ACC112 (cell line): ENCODE measurements around the gene CDYL.

Experiments used
- H2AFZ ChIP-seq: fragments of 200-600 bp; sonication (generic); one replicate; pipeline ENCODE4 v1.6.0; 2017; ENCODE audit warnings: antibody characterized with exemption, low read length; ENCODE audit not compliant: unreplicated experiment
- H3K27ac ChIP-seq: fragments of 200-600 bp; sonication (generic); 2 replicates; pipeline ENCODE4 v1.5.1; 2014; ENCODE audit warnings: low read depth, mild to moderate bottlenecking, antibody characterized with exemption, low read length, moderate library complexity
- H3K27me3 ChIP-seq: fragments of 200-600 bp; sonication (generic); 2 replicates; pipeline ENCODE4 v1.6.1; 2014; ENCODE audit warnings: mild to moderate bottlenecking, antibody characterized with exemption, low read length, moderate library complexity, mixed read lengths; ENCODE audit not compliant: insufficient read depth
- H3K36me3 ChIP-seq: fragments of 200-600 bp; sonication (generic); 2 replicates; pipeline ENCODE4 v1.6.1; 2016; ENCODE audit warnings: mild to moderate bottlenecking, antibody characterized with exemption, low read length, moderate library complexity, mixed read lengths; ENCODE audit not compliant: insufficient read depth
- H3K4me1 ChIP-seq: fragments of 200-600 bp; sonication (generic); one replicate; pipeline ENCODE4 v1.6.1; 2016; ENCODE audit warnings: low read length, mixed read lengths; ENCODE audit not compliant: insufficient read depth, unreplicated experiment, control insufficient read depth
- H3K4me3 ChIP-seq: fragments of 200-600 bp; sonication (generic); 2 replicates; pipeline ENCODE4 v1.5.1; 2014; ENCODE audit warnings: mild to moderate bottlenecking, low read depth, low read length
- H3K79me2 ChIP-seq: fragments of 200-600 bp; sonication (generic); one replicate; pipeline ENCODE4 v1.6.0; 2016; ENCODE audit warnings: low read length; ENCODE audit not compliant: control insufficient read depth, unreplicated experiment, insufficient read depth

Gene CDYL

DNA sequence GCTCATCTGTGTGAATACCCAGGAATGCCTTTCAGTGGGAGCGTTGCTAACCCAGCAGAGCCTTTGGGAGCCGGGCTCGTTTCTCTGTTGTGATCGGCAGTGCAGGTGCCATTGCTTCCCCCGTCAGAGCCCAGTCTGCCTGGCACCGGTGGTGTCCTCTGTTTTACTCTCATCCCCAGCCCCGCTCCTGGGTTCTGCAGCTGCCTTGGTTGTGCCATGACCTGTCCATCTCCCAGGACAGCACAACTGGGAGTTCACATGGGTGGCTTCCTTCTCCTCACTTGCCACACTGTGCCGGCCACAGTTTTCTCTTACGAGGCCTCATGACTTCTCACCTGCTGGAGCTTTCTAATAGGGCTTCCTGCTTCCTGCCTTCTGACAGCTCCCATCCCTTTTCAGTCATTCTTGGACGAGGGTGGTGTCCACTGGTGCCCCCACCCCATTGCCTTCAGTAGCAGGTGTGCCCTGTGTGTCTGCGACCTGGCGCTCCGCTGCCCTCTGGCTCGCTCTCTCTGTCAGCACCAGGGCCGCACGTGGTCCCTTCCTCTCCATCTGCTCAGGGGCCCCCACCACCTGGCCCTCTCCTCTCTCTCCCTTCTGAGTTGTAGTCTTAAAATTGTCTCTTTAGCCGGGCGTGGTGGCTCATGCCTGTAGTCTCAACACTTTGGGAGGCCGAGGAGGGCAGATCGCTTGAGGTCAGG, 116.7 kb downstream of the CDYL start:
- Histone ChIP-seq H3K27me3 (no peaks in the 10 kb centered on the region), H2AFZ (no peak overlapping the region), H3K79me2 (peaks cover 18% of the 10 kb centered on the region), H3K4me1 (no peaks in the 10 kb centered on the region), H3K4me3 (no peak overlapping the region), H3K36me3 (peaks cover 3% of the 10 kb centered on the region; the same call in 1 of the 2 replicates), H3K27ac (no peak overlapping the region)

DNA sequence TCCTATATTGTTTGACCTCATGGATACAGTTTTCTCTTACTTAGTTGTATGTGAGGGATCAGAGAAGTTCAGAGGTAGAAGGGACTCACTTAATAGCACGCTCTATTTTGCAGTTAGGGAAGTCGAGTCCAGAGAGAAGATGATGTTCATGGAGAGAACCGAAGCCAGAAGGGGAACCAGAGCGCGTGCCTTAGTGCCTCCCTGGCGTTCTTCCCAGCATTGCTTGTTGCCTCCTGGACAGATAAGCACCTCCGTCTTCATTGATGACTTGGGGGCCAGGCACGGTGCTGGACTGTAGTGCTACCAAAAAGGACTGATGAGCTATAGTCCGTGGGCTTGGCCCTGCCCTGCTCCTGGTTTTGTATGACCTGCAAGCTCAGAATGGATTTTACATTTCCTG, 117.8 kb downstream of the CDYL start:
- H3K4me3 ChIP-seq, result no peak overlapping the region
- no peak overlapping the region for H2AFZ ChIP-seq
- H3K79me2 ChIP-seq, result peaks cover 10% of the 10 kb centered on the region

DNA sequence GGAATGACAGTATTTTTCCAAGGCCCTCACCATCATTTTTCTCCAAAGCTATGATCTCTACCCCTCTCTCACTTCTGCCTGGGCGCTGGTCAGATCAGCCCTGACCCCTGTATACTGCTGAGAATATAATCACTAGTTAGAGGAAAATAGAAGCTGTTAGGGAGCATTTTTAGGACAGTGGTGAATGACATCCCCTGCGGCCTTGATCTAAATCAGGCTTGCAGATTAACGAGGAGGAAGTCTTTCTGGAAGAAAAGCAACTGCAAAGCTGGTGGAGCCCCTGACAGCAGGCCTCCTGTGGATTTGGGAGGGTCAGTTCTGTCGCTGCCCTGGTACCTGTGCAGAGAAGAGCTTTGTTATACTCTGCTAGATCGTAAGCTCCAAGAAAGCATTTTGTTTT, 119.8 kb downstream of the CDYL start:
- Histone ChIP-seq H3K27ac (no peak overlapping the region), H3K36me3 (peaks cover 3% of the 10 kb centered on the region; the same call in 1 of the 2 replicates), H3K4me3 (no peak overlapping the region), H3K4me1 (no peaks in the 10 kb centered on the region), H3K27me3 (no peaks in the 10 kb centered on the region), H3K79me2 (no peaks in the 10 kb centered on the region), H2AFZ (no peak overlapping the region)

More for the DNA sequence above, 117.8 kb downstream of the CDYL start:
- Histone ChIP-seq H3K27me3 (no peaks in the 10 kb centered on the region), H3K27ac (no peak overlapping the region), H3K36me3 (peaks cover 3% of the 10 kb centered on the region; the same call in 1 of the 2 replicates), H3K4me1 (no peaks in the 10 kb centered on the region)

DNA sequence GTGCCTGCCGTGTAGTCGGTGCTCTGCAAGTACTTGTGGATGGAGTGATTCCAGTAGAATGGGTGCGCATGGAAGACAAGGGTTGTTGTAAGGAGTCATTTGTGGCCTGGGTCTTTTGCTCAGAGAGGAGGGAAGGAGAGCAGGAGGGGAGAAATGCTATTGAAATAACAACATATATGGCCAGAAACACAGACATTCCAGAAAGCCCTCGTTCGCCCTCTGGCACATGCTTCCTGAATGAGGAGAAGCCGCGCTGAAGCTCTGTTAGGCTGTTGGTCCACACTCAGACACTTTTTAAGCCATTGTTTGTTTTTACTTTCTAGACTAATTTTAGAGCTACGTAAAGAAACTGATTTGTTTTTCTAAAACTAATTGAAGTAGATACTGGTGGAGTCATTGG, 120.2 kb downstream of the CDYL start:
- Histone ChIP-seq H3K4me1 (no peaks in the 10 kb centered on the region), H3K4me3 (no peak overlapping the region), H3K79me2 (peaks cover 1% of the 10 kb centered on the region), H3K36me3 (peaks cover 3% of the 10 kb centered on the region; the same call in 1 of the 2 replicates), H3K27ac (no peak overlapping the region), H2AFZ (no peak overlapping the region), H3K27me3 (no peaks in the 10 kb centered on the region)

DNA sequence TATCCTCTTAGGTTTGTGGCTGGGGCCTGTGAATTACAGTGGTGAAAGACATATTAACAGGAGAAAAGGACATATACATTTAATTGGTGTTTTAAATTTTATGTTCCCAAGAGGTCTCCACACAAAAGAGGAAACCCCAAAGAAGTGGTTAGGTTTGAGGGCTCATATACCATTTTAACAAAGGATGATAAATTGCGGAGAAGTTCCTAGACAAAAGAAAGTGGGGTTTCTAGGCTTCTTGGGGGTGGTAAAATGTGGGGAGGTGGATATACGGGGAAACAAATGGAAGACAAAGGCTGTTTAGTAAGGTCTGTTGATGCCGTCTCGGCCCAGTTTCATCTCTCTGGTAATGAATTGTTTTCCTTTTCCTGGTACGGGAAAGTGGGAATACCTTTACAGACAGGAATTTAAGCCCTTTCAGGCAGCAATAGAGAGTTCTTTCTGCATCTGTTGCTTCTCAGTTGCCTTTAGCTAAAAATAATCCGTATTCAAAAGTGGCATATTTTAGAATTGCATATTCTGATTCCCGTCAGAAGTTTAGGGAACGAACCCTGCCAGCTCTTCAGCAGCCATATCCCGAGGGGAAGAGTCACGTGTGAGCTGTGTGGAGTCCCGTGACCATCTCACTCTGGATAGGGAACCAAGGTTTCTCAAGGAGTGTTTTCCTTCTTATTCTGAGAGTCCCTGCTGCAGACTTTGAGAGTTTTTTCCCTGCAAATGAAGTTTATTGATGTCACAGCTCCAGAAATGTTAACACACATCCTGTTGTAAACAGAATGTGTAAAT, 123.2 kb downstream of the CDYL start:
- Histone ChIP-seq H3K27ac (no peak overlapping the region), H3K36me3 (0 out of 2 replicates have a peak, but pooled peaks cover 3% of the 10 kb centered on the region), H3K79me2 (peaks cover 2% of the 10 kb centered on the region), H3K4me3 (no peak overlapping the region), H2AFZ (no peak overlapping the region), H3K4me1 (no peaks in the 10 kb centered on the region), H3K27me3 (no peaks in the 10 kb centered on the region)

DNA sequence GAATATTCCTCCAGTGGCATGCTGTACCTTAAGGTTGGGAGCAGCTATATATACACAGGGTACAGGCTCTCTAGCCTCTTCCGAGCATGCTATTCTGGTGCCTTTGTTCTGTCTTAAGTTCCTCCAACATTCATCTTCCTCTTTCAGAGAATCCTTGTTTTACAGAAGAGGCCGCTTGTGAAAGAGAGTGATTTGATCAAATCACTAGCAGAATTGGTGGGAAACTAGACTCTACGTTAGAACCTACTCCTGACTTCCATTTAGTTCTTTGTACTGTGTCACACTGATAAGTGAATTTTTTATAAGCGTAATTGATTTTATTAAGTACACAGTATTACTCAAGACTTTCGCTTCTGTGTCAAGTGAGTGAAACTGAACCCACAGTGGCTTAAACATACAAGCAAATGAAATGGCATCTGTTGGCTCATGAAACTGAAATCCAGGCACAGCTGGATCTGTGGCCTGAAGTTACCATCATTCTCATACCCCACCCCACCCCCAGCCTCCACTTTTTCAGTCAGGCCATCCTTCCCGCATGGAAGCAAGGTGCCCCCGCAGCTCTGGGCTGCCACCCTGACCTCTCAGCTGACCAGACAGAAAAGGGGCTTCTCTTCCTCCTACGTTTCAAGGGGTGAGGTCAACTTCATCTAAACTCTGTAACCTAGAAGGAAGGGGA, 125.3 kb downstream of the CDYL start:
- Histone ChIP-seq H3K27me3 (no peaks in the 10 kb centered on the region), H3K36me3 (no peaks in the 10 kb centered on the region), H3K27ac (no peak overlapping the region), H3K79me2 (peaks cover 2% of the 10 kb centered on the region), H2AFZ (no peak overlapping the region), H3K4me3 (no peak overlapping the region), H3K4me1 (no peaks in the 10 kb centered on the region)

DNA sequence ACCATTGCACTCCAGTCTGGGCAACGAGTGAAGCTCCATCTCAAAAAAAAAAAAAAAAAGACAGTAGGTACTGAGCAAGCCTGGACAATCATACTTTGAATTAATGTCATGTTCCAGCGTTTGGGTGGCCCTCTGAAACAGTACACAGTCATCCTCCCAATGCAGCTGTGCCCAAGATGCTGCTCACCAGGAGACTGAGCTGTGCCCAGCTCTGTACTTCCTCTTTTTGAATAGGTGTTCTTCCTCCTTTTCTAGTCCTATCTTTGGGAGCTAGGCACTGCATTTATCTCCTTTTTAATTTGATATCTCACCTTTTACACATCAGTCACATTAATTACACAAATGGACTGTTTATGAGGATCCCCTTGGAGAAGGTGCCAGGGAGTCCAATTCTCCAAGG, 126.2 kb downstream of the CDYL start:
- peaks cover under 1% of the 10 kb centered on the region for H3K4me1 ChIP-seq
- peaks cover 2% of the 10 kb centered on the region for H3K79me2 ChIP-seq
- no peaks in the 10 kb centered on the region for H3K36me3 ChIP-seq
- no peak overlapping the region for H3K4me3 ChIP-seq
- no peak overlapping the region for H2AFZ ChIP-seq
- no peaks in the 10 kb centered on the region for H3K27me3 ChIP-seq
- no peak overlapping the region for H3K27ac ChIP-seq

DNA sequence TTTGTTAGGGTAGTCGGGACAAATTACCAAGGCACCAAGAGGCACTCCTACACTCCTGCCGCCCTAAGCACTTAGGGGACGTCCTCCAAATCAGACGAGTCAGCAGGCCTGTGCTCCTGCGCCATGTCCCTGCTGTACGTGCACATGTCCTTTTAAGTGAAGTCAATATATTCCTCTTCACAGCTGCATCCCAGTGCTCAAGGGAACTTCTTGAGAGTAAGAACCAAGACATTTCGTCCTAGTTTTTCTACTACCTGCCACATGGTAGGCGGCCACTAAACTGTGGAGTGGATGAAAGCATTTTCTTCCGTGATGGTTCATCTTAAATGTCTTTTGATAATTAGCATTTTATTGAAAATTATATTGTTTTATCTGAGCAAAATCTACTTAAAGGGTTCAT, 126.9 kb downstream of the CDYL start:
- H2AFZ ChIP-seq, result no peak overlapping the region
- H3K27ac ChIP-seq, result no peak overlapping the region
- peaks cover 8% of the 10 kb centered on the region for H3K4me1 ChIP-seq
- no peaks in the 10 kb centered on the region for H3K27me3 ChIP-seq
- H3K4me3 ChIP-seq, result no peak overlapping the region
- H3K79me2 ChIP-seq, result peaks cover 2% of the 10 kb centered on the region
- H3K36me3 ChIP-seq, result no peaks in the 10 kb centered on the region

DNA sequence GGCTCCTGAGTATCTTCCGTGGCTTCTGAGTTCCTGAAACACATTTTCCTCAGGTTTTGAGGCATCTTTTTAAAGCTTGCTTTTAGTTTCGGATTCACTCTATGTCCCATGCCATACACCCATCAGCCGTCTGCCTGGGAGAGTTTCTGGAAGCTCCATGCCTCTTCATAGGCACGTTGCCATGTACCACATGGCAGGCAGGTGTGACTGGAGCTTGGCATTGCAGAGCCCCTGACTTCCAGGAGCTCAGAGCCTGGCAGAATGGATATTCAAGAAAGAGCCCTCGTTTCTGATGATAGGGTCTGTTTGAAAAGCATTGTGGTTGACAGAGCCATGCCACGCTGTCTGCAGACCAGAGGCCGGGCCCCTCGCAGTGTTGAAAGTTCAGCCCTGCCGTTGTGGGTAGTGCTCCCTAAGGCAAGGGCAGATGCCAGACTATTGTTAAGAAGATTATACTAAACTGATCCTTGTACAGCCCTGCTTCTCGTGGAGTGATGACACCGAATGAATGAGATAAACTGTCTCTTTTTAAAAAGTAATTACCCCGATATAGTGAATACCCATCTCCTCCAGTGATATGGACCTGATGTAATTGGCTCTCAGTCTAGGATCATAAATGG, 127.7 kb downstream of the CDYL start:
- peaks cover 9% of the 10 kb centered on the region for H3K4me1 ChIP-seq

DNA sequence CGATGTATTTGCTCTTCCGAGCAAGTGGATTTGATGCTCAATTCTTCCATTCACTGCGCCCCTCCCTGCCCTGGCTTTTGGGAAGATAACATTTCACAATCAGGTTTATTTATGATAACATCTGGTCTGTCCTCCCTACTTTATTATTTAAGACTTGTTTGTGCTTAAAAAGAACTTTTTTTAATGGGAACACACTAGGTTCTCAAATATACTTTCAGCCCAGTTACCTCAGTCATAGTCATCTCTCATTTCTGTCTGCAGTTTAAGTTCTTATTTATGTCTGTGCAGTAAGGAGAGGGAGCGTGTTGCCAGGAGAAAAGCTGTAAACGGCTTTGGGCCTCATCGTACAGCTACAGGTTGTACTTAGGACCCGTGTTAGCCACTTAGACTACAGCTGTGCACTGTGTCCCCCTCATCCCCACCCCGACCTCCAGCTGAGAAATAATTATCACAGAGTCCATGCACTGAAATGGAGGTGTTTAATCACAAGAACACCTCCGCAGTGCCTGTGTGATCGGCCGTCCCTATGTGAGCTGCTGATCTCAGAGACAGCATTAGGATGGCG, 128.3 kb downstream of the CDYL start:
- H3K27me3 ChIP-seq, result no peaks in the 10 kb centered on the region
- H3K27ac ChIP-seq, result no peak overlapping the region
- peaks cover 2% of the 10 kb centered on the region for H3K79me2 ChIP-seq
- H3K4me1 ChIP-seq, result peaks cover 9% of the 10 kb centered on the region
- H3K4me3 ChIP-seq, result no peak overlapping the region
- no peak overlapping the region for H2AFZ ChIP-seq
- no peaks in the 10 kb centered on the region for H3K36me3 ChIP-seq

More for the DNA sequence above, 127.7 kb downstream of the CDYL start:
- H3K79me2 ChIP-seq, result peaks cover 2% of the 10 kb centered on the region
- H3K4me3 ChIP-seq, result no peak overlapping the region
- no peak overlapping the region for H3K27ac ChIP-seq
- H3K27me3 ChIP-seq, result no peaks in the 10 kb centered on the region
- no peak overlapping the region for H2AFZ ChIP-seq
- no peaks in the 10 kb centered on the region for H3K36me3 ChIP-seq
